ENCODE measurements around the gene ZNF407.

Gene ZNF407

GRCh38 chr18:74651327-74652128 is 53.9 kb downstream of the ZNF407 start:
- TF ChIP-seq, protein P1, sequence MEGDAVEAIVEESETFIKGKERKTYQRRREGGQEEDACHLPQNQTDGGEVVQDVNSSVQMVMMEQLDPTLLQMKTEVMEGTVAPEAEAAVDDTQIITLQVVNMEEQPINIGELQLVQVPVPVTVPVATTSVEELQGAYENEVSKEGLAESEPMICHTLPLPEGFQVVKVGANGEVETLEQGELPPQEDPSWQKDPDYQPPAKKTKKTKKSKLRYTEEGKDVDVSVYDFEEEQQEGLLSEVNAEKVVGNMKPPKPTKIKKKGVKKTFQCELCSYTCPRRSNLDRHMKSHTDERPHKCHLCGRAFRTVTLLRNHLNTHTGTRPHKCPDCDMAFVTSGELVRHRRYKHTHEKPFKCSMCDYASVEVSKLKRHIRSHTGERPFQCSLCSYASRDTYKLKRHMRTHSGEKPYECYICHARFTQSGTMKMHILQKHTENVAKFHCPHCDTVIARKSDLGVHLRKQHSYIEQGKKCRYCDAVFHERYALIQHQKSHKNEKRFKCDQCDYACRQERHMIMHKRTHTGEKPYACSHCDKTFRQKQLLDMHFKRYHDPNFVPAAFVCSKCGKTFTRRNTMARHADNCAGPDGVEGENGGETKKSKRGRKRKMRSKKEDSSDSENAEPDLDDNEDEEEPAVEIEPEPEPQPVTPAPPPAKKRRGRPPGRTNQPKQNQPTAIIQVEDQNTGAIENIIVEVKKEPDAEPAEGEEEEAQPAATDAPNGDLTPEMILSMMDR (IDR thresholded peaks at IDR 0.05; ENCODE audit: control extremely low read depth, extremely low read depth, low read depth, missing control alignments), result no peak
- CTCF ChIA-PET, result interaction anchor here (1.4 to 1.7 kb wide), 2 partner anchors 21 to 39 kb away, joined by 4 to 6 read pairs; no protein-coding TSS in a partner anchor
- POLR2A ChIA-PET, result no interaction called here
- no peak for DNase-seq (ENCODE audit: extremely low spot score)

DNA sequence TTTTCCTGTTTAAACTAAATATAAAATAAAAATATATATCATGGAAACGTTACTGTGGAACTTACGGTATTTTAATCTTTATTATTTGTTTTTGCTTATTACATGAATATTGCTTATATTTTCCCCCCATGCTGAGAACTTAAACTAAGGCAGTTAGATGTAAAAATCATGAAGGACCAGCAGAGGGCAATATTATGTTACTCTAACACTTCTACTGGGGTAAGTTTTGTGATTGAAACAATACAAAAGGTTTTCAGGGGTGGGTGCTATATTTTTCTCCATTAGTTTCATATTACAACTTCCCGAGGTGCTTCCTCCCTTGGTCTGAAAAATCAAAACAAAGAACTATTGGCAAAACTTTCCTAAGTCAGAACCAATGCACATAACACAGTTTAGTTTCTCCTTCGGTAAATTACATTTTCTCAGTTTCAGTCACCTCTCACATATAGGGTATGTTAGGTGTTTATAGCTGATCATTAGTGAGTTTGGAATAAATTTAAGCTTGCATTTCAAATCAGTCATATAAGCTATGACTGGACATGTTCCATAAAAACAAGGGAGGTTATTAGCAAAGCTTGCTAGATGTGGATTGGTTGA is 54.8 kb downstream of the ZNF407 start:
- ChIA-PET CTCF (interaction anchor here (0.6 to 2.3 kb wide), 10 partner anchors 11 to 1077 kb away, joined by 3 to 12 read pairs (median 5); no protein-coding TSS in a partner anchor), POLR2A (no interaction called here)
- DNase-seq (ENCODE audit: extremely low spot score), result no peak
- TF ChIP-seq, protein P1 (IDR thresholded peaks at IDR 0.05; ENCODE audit: control extremely low read depth, extremely low read depth, low read depth, missing control alignments), result peak; percentile 42

DNA sequence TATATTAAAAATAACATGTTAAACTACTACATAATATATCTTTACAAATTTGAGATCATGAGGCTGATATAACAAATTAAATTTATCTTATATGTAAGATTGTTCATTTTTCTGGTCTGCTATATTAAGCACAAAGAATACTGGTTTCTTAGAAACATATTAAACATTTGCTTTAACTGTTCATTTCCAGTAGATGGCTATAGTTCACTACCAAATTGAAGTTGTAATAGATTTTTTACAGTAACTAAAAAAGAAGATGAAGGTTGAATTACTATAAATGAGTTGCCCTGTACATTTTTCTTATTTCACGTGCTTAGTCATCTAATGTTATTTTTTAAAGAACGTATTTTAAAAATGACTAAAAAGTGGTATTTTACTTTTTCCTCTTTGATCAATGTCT is 57.0 kb downstream of the ZNF407 start:
- CTCF ChIA-PET, result interaction anchor here (1.3 to 2.3 kb wide), 3 partner anchors 9 to 825 kb away, joined by 4 to 12 read pairs (median 7); no protein-coding TSS in a partner anchor
- TF ChIP-seq, protein P1 (IDR thresholded peaks at IDR 0.05; ENCODE audit: control extremely low read depth, extremely low read depth, low read depth, missing control alignments), result peak; percentile 32
- DNase-seq (ENCODE audit: extremely low spot score), result no peak
- POLR2A ChIA-PET, result no interaction called here

DNA sequence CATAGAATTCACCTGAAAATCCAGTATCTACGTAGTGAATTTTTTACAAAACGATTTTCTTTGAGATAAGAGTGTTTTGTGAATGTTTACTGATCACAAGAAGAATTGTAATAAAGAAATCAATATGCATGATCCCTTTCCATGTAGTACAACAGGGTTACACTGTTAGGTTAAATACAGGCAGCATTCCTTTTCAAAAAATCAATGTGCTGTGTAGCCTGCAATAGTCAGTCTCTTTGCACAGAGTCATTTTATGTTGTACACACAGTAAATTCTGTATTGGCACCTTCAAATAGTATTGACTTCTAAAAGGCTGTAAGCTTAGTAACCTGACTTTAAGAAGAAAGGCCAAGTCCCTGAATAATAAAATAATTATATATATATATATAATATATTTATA is 63.3 kb downstream of the ZNF407 start:
- CTCF ChIA-PET, result interaction anchor here (0.8 to 1.2 kb wide), 2 partner anchors 10 to 13 kb away, joined by 3 read pairs; no protein-coding TSS in a partner anchor
- no peak for DNase-seq (ENCODE audit: extremely low spot score)
- TF ChIP-seq, protein P1 (IDR thresholded peaks at IDR 0.05; ENCODE audit: control extremely low read depth, extremely low read depth, low read depth, missing control alignments), result no peak
- POLR2A ChIA-PET, result no interaction called here

DNA sequence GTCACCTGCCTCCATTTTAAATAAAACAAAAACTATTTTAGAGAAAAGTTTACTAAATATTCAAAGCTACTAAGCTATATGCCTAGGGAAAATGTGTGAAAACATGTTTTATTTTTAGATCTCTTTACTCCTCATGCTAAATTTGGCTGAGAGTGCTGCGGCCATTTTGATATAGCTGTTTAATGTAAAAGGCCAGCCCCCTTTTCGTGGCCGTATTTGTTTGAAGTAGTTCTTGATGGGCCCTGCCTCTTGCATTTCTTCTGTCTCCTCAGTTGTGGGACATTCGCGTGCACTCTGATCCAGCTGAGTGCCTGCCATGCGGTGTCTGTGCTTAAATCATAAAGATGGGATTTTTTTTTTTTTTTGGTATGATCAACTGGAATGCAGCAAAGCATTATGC is 64.0 kb downstream of the ZNF407 start:
- no peak for DNase-seq (ENCODE audit: extremely low spot score)
- POLR2A ChIA-PET, result no interaction called here
- CTCF ChIA-PET, result interaction anchor here (0.8 to 1.4 kb wide), 3 partner anchors 10 to 21 kb away, joined by 3 read pairs; no protein-coding TSS in a partner anchor
- TF ChIP-seq, protein P1 (IDR thresholded peaks at IDR 0.05; ENCODE audit: control extremely low read depth, extremely low read depth, low read depth, missing control alignments), result no peak

GRCh38 chr18:74662622-74663021 is 65.0 kb downstream of the ZNF407 start:
- no peak for DNase-seq (ENCODE audit: extremely low spot score)
- ChIA-PET CTCF (interaction anchor here (1.4 to 2.8 kb wide), 2 partner anchors 9 to 22 kb away, joined by 3 to 12 read pairs; no protein-coding TSS in a partner anchor), POLR2A (no interaction called here)
- TF ChIP-seq, protein P1 (IDR thresholded peaks at IDR 0.05; ENCODE audit: control extremely low read depth, extremely low read depth, low read depth, missing control alignments), result no peak

All from GM10248 (cell line).